Activated CD4-positive, alpha-beta T cell treated with anti-CD3 and anti-CD28 coated beads, Interleukin-2, Interleukin-4, amounts not matched to agents 100 ng/mL and 50 ng/mL, durations not matched to agents 16 hours and 8 hours (primary cell): ENCODE results near the gene UBE2C.
A peak's percentile ranks its signal among the peaks of the same experiment; 100 is the strongest.

Experiments used
- DNase-seq: peaks from one replicate; pipeline ENCODE4 v3.0.0-alpha.2; 2020; ENCODE audit warnings: low spot score

UBE2C gene

GRCh38 chr20:45833030-45833882 lies 20.8 kb downstream of the UBE2C start, which contains the start of gene SNX21:
TSS of gene SNX21 (plus strand) at chr20:45833799. CDS start at chr20:45833920, 121 bp downstream.
- peak; percentile 41 for DNase-seq

DNA sequence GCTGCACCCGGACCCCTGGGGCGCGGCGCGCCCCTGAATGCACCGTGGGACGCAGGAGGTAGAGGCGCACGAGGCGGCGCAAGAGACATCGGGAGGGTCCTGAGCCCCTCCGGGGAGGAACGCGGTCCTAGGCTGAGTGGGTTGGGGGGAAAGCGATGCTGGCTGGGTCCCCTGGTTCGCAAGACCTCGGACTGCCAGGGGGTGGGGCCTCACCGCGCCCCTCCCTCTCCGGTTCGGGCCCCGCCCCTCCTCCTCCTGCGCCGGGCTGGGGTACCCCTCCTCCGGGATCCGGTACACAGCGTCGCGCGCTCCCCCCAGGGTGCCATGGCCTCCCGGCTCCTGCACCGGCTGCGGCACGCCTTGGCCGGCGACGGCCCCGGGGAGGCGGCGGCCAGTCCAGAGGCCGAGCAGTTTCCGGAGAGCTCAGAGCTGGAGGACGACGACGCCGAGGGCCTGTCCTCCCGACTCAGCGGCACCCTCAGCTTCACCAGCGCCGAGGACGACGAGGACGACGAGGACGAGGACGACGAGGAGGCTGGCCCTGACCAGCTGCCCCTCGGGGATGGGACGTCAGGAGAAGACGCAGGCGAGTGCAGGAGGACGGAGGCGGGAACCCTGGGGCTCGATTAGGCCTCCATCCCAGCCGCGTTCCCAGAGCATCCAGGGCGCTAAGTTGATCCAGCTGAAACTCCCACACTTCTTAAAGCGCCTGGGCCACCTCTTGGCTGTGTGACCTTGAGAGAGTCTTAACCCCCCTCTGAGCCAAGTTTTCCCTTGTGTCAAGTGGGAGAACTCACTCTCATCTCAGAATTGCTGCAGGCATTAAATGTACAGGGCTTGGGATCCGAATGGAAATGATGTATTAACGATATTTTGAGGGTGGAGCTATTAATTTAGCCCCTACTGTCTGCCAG lies 21.7 kb downstream of the UBE2C start:
- peak; percentile 17 for DNase-seq

DNA sequence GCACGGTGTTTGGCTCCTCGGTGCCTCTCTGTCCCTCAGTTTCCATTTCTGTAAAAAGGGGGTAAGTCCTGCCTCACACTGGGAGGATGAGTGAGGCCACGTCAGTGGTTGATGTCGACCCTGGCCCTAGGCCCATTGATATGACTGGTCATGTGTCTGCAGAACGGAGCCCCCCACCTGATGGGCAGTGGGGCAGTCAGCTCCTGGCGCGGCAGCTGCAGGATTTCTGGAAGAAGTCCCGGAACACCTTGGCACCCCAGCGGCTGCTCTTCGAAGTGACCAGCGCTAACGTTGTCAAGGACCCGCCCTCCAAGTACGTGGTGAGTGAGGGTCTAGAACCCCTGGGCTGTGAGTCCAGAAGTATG lies 22.3 kb downstream of the UBE2C start:
- DNase-seq, result no peak

DNA sequence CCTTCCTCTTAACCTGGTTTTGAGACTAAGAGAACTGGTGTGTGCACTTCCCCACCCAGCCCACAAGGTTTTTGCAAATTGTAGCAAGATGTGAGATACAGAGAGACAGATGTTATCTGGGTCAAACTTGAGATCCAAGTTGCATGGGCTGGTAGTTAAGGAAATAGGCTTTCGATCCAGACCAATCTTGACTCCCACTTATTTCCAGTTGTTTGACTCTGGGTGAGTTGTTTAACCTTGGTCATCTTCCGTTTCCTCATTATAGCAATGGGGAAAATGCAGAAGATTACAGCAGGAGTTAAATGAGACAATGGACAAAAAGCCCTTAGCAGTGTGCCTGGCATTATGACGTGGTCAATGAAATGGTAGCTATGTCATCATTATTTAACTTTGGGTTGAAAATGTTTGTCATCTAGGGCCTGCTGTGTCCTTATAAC lies 22.9 kb downstream of the UBE2C start:
- DNase-seq, result no peak

DNA sequence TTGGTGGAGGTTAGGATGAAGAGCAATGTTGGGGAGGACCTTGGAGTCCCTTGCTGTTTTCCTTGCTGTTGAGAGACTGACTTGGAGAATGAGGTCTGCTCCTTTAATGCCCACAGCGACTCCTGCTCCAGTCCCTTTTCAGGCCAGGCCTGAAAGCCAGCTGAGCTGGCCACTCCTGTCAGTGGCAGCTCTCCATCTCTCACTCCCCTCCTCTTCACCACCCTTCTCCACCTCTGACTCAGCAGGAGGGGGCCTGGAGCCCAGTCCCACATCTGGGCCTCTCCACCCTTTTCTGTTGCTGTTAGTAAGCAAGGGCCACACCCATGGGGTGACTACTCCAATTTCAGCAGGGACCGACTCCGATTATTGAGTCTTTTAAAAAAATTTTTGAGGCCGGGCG lies 23.4 kb downstream of the UBE2C start:
- no peak for DNase-seq

- DNase-seq, result no peak
These were observed 24.4 kb downstream of the UBE2C start for GRCh38 chr20:45836841-45837240.

- DNase-seq, result no peak
These were observed 28.3 kb downstream of the UBE2C start for GRCh38 chr20:45840700-45841198.

DNA sequence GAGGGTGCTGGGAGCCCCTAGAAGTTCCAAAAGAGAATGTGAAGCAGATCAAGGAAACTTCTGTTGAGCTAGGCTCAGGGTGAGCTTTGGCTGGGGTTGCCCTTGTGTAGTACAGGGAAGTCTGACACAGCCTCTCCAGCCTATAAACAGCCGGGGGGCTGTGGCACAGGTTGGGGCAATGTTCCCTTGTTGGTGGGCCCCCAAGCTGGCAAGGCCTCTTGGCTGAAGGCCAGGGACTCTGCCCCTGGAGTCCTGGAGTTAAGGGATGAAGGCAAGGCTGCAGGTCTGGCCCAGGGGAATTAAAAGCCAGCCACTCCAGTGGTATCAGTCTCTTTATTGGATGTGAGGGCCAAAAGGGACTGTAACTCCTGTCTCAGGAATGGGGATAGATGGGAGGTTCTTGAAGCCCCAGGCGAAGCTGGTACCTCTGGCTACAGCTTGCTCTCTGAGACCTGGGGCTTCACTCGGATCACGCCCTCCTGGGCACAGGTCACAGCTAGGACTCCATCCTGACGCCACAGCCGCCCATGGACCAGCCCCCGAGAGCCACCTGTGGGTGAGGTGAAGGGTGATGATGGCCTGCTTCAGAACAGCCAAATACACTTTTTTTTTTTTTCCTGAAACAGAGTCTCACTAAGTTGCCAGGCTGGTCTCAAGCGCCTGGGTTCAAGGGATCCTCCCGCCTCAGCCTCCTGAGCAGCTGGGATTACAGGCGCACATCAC lies 29.1 kb downstream of the UBE2C start:
- no peak for DNase-seq

DNA sequence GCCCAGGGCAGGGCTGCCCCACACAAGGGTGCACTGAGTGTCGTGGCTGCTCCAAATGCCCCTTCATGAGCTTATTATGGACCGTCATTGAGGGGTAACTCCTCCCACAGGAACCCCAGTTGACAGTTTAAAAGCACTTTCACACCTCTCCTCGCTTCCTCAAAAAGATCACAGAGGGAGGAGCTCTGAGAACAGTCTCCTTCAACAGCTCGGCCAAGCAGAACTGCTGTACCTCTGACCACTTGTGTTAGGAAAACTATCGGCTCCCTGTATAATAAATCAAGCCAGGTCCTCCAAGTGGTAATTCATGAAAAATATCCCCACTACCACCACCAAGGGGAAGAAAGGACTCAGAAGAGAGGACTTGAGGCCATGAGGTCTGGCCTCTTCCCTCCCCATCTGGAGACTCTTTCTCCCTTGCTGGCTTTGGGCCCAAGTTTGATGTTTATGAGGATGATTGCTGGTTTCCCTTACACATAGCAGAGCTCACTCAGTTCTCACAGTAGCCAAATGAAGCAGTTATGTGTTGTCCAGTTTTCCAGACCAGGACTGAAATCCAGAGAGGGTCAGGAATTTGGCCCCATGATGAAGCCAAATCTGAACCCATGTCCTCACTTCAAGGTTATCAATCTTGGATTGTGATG lies 29.8 kb downstream of the UBE2C start:
- no peak for DNase-seq

DNA sequence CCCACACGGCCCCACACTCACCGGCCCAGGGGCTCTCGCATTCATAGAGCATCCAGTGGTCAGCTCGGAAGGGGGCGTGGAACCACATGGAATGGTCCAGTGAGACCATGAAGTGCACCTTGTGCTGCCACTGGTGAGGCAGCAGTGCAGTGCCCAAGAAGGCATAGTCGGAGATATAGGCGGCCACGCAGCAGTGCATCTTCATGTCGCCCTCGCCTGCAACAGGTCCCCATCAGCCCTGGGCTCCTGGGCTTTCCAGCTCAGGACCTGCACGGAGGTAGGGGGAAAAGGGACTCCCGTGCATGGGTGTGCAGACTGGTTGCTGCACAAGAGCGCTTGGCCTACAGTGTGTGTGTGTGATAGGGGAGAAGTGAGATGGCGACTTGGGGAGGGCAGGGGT lies 31.1 kb downstream of the UBE2C start:
- no peak for DNase-seq

DNA sequence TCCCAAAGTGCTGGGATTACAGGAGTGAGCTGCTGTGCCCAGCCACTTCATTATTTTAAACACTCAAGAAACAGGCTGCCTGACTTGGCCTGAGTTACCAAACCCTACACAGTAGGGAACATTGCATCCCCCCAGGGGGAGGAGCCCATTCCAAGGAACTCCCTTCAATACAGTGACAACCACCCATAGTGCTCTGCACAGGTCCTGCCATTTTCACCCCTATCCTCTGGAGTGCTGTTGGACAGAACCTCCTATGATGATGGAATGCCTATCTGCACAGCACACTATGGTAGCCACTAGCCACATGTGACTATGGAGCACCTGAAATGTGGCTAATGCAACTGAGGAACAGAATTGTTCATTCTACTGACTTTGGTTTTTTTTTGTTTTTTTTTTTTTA lies 33.0 kb downstream of the UBE2C start:
- DNase-seq, result no peak

DNA sequence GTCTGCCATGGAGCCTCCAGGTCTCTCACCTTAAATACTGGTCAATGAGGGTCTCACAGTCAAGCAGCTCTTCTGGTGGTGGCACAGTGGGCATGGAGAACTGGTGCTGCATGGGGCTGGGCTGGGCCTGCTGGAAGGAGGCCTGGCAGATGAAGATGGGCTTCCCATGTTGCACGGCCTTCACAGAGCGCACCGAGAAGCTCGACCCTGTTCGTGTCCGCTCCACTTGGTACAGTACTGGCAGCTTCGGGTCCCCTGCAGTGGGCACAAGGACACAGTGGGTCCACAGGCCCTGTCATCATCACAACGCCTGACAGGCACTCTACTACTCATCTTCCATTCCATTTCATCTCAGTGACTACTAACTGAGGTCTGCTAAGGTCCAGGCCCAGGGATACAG lies 36.0 kb downstream of the UBE2C start:
- DNase-seq, result no peak

DNA sequence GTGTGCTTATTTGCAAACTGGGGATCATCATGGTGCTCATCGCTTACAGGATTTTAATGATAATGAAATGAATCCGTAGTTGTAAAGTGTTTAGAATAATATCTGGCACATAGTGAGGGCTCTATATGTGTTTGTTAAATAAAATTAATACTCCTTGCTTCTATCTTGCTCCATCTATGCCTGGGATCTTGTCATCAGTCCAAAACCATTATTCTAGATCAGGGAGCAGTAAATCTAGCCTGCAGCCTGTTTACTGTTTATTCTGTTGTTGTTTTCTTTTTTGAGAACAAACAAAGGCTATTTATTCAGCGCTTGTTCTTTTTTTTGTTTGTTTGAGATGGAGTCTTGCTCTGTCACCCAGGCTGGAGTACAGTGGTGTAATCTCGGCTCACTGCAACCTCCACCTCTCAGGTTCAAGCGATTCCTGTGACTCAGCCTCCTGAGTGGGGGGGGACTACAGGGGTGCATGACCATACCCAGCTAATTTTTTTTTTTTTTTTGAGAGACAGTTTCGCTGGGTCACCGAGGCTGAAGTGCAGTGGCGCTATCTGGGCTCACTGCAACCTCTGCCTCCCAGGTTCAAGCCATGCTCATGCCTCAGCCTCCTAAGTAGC lies 36.6 kb downstream of the UBE2C start:
- no peak for DNase-seq

DNA sequence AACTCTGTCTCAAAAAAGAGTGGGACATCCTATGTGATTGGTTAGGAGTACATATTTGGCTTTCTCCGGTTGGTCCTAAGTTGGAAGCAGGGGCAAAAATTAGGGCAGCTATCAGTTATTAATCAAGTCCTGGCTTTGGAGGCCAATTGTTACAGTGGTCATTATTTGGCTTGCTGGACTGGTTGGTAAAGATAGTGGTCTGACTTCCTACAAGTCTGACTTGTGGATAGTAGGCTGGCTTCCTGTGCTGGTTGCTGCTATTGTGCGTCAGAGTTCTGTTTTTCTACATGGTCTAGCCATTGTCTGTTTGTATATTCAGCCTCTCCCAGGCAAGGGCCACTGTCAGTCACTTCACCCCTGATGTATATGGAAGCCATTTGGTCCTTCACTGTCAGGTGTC lies 37.8 kb downstream of the UBE2C start:
- DNase-seq, result no peak

GRCh38 chr20:45850926-45851325 lies 38.5 kb downstream of the UBE2C start:
- no peak for DNase-seq

GRCh38 chr20:45851501-45851900 lies 39.1 kb downstream of the UBE2C start:
- DNase-seq, result no peak

GRCh38 chr20:45852326-45852725 lies 39.9 kb downstream of the UBE2C start:
- DNase-seq, result no peak

GRCh38 chr20:45853484-45853883 lies 41.0 kb downstream of the UBE2C start:
- DNase-seq, result no peak

DNA sequence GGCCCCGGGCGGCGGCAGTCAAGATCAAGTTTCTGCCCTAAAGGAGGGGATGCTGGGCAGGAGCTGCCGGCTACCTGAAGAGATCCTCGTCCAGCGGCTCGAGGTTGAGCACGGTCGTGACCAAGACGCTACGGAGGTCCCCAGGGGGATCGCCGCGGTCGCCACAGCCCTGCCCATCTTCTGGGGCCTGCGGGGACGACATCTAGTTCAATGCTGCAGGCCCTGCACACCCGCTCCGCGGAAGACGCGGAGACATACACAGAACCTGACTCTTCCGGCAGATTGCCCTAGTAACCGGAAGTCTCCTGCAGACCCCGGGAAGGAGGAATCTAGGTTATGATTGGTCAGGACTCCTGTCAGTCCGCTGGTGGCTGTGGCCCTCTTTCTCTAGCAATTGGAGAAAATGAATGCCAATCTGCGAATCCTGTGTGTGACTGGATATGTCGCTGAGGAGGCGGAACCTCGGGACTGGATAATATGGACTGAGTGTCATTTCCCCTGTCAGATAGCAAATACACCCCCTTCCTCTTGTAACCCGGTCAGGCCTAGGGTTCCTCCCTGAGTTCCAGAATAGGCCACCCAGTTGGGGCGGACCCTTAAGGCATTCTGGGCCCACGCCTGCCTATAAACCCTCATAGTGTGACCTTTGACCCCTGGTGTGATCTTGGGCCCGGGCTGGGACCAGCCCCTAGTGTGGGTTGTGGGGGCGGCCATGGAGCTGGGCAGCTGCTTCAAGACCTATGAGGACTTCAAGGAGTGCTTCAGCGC lies 44.9 kb downstream of the UBE2C start, which contains the start of the genes ACOT8 and ZSWIM3:
TSS of gene ACOT8 (minus strand) at position 279 of the 768 bp plus-strand sequence. CDS start at position 202, 77 bp downstream.
TSS of gene ZSWIM3 (plus strand) at position 501 of the 768 bp plus-strand sequence. CDS start at position 713, 212 bp downstream.
- peak; percentile 100 for DNase-seq

DNA sequence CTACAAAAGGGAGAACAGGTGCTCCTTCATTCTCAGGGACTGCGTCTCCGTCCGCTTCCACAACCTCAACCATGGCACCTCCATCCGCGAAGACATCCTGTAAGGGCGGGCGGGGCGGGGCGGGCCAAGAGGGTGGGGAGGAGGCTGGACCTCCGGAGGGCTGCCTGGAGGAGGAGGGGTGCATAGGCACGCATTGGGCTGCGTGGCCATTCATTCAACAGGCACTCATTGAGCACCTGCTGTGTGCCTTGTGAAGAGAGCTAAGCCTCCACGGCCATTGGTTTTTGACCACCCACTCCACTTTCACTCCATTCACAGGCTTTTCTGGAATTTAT lies 45.4 kb downstream of the UBE2C start:
- DNase-seq, result peak; percentile 58
